ENCODE measurements around the gene JAK1. TPM values are rescaled to one million over a fixed set of nuclear protein-coding genes. Genes with fewer than 3 reads are reported as not detected.

JAK1 gene
- total and polyA plus RNA-seq, 9 of the 15 experiments (the other 6 are each of a cell fraction or from before 2014, with no cell fraction given) = 9.7 to 44.1 (median 42.5) TPM

DNA sequence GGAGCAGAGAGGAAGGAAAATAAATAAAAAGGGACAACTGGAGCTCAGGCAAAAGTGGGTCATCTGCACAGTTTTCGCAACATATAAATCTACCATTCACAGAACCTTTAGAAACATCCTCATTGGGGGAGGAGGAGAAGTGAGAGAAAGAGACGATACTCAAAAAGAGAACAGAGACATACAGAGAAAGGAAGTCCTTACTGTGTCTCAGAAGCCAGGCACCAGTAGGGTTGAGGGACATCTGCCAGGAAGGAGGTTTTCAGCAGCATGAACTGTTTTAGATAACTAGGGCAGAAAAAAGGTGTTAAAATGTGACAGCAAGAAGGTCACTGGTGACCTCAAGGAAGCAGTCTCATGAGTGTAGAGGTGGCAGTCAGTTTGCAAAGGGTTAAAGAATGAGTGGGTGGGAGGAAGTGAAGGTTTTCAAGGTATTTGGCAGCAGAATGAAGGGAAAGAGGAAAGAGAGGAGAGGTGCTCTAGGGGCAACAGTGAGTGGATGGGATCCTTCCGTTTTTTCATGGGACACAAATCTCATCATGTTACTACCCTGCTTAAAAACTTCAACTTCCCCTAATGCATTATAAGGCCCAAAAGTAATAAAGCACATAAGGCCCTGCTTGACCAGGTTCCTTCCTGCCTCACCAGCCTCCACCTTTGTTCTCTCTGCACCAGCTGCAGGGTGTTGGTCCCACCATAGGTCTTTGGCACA, 9.5 kb downstream of the JAK1 start (continued):
- TF ChIP-seq, protein P1, sequence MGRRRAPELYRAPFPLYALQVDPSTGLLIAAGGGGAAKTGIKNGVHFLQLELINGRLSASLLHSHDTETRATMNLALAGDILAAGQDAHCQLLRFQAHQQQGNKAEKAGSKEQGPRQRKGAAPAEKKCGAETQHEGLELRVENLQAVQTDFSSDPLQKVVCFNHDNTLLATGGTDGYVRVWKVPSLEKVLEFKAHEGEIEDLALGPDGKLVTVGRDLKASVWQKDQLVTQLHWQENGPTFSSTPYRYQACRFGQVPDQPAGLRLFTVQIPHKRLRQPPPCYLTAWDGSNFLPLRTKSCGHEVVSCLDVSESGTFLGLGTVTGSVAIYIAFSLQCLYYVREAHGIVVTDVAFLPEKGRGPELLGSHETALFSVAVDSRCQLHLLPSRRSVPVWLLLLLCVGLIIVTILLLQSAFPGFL (CRISPR knock-in tag; IDR thresholded peaks at IDR 0.05) = no peak
- TF ChIP-seq, protein P2, sequence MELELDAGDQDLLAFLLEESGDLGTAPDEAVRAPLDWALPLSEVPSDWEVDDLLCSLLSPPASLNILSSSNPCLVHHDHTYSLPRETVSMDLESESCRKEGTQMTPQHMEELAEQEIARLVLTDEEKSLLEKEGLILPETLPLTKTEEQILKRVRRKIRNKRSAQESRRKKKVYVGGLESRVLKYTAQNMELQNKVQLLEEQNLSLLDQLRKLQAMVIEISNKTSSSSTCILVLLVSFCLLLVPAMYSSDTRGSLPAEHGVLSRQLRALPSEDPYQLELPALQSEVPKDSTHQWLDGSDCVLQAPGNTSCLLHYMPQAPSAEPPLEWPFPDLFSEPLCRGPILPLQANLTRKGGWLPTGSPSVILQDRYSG (tag; conservative IDR thresholded peaks at IDR 0.05; ENCODE audit: low read depth) = no peak
- TF ChIP-seq SRF (CRISPR knock-in tag; IDR thresholded peaks at IDR 0.05) = no peak
- TF ChIP-seq EP400 (IDR thresholded peaks at IDR 0.05) = no peak
- TF ChIP-seq, protein P3, sequence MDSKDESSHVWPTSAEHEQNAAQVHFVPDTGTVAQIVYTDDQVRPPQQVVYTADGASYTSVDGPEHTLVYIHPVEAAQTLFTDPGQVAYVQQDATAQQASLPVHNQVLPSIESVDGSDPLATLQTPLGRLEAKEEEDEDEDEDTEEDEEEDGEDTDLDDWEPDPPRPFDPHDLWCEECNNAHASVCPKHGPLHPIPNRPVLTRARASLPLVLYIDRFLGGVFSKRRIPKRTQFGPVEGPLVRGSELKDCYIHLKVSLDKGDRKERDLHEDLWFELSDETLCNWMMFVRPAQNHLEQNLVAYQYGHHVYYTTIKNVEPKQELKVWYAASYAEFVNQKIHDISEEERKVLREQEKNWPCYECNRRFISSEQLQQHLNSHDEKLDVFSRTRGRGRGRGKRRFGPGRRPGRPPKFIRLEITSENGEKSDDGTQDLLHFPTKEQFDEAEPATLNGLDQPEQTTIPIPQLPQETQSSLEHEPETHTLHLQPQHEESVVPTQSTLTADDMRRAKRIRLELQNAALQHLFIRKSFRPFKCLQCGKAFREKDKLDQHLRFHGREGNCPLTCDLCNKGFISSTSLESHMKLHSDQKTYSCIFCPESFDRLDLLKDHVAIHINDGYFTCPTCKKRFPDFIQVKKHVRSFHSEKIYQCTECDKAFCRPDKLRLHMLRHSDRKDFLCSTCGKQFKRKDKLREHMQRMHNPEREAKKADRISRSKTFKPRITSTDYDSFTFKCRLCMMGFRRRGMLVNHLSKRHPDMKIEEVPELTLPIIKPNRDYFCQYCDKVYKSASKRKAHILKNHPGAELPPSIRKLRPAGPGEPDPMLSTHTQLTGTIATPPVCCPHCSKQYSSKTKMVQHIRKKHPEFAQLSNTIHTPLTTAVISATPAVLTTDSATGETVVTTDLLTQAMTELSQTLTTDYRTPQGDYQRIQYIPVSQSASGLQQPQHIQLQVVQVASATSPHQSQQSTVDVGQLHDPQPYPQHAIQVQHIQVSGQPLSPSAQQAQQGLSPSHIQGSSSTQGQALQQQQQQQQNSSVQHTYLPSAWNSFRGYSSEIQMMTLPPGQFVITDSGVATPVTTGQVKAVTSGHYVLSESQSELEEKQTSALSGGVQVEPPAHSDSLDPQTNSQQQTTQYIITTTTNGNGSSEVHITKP (IDR thresholded peaks at IDR 0.05; ENCODE audit: partially characterized antibody) = no peak
- TF ChIP-seq, protein P4, sequence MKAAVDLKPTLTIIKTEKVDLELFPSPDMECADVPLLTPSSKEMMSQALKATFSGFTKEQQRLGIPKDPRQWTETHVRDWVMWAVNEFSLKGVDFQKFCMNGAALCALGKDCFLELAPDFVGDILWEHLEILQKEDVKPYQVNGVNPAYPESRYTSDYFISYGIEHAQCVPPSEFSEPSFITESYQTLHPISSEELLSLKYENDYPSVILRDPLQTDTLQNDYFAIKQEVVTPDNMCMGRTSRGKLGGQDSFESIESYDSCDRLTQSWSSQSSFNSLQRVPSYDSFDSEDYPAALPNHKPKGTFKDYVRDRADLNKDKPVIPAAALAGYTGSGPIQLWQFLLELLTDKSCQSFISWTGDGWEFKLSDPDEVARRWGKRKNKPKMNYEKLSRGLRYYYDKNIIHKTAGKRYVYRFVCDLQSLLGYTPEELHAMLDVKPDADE (conservative IDR thresholded peaks at IDR 0.05; ENCODE audit: control insufficient read depth, low read depth, low read length) = no peak
- TF ChIP-seq, protein P5, sequence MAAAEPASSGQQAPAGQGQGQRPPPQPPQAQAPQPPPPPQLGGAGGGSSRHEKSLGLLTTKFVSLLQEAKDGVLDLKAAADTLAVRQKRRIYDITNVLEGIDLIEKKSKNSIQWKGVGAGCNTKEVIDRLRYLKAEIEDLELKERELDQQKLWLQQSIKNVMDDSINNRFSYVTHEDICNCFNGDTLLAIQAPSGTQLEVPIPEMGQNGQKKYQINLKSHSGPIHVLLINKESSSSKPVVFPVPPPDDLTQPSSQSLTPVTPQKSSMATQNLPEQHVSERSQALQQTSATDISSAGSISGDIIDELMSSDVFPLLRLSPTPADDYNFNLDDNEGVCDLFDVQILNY (CRISPR knock-in tag; IDR thresholded peaks at IDR 0.05) = no peak
- TF ChIP-seq, protein P6, sequence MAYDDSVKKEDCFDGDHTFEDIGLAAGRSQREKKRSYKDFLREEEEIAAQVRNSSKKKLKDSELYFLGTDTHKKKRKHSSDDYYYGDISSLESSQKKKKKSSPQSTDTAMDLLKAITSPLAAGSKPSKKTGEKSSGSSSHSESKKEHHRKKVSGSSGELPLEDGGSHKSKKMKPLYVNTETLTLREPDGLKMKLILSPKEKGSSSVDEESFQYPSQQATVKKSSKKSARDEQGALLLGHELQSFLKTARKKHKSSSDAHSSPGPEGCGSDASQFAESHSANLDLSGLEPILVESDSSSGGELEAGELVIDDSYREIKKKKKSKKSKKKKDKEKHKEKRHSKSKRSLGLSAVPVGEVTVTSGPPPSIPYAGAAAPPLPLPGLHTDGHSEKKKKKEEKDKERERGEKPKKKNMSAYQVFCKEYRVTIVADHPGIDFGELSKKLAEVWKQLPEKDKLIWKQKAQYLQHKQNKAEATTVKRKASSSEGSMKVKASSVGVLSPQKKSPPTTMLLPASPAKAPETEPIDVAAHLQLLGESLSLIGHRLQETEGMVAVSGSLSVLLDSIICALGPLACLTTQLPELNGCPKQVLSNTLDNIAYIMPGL (CRISPR knock-in tag; IDR thresholded peaks at IDR 0.05) = no peak
- no peak for TF ChIP-seq CEBPG (CRISPR knock-in tag; IDR thresholded peaks at IDR 0.05)
- 0 out of 4 replicates have a peak, but pooled peaks of 1 of the 2 experiments have one; percentile 5 for TF ChIP-seq CEBPG (tag; conservative IDR thresholded peaks at IDR 0.05 in 1 of 2, IDR thresholded peaks at IDR 0.05 in 1 of 2)

All from K562 (cell line).